T-helper 22 cell (primary cell): Measurements from ENCODE around the gene PRSS57.
"Not testable (repeated sequence)": the region's sequence is repeated elsewhere in the genome, so short reads cannot be mapped to it uniquely, and the experiment has no call there.

Experiments used
- DNase-seq: peaks from one replicate; pipeline ENCODE4 v3.0.0-alpha.2; 2020; ENCODE audit warnings: low read depth

The PRSS57 gene

DNA sequence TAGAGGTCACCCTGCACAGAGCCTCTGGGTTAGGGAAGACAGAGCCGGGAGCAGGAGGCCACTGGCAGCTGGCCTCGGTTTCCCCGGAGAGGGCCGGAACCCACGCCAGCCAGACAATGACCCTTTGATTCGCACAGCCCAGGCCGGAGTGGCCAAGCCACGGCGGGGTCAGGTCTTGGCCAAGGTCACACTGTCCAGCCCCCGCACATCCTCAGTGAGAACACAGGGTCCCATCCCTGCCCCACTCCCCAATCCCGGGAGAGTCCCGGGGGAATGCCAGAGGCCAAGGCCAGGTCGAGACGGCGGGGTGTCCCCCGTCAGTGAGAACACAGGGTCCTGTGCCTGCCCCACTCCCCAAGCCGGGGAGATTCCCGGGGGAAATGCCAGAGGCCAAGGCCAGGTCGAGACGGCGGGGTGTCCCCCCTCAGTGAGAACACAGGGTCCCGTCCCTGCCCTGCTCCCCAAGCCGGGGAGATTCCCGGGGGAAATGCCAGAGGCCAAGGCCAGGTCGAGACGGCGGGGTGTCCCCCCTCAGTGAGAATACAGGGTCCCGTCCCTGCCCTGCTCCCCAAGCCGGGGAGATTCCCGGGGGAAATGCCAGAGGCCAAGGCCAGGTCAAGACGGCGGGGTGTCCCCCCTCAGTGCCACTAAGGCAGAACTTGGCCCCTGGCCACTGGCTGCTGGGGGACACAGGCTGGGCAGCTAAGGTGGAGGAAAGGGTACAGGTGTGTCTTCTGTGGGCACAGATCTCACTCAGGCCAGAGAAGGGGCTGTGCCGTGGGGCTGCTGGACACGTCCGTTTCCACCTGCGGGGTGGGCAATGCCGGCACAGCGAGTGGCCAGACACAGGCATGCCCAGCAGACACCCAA is 20.7 kb downstream of the PRSS57 start:
- DNase-seq = no peak

DNA sequence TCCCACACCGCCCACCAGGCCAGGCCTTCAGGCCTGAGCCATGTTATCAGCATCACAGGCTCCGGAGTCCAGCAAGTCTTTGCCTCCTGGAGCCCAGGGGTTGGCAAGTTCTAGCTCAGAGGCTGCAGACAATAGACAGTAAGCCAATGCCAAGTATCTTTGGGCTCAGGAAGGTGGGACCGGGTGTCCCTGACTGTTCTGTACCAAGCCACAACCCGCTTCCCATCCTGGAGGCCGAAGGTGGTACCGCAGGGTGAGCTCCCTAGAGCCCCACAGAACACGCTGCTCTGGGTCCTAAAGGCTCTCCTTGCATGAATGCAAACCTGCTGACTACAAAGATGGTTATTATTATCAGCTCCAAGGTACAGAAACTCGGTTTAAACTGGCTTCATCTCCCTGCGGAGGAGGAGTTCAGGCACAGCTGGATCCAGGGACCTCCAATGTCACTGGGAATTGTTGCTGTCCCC is 24.6 kb downstream of the PRSS57 start:
- DNase-seq = no peak

DNA sequence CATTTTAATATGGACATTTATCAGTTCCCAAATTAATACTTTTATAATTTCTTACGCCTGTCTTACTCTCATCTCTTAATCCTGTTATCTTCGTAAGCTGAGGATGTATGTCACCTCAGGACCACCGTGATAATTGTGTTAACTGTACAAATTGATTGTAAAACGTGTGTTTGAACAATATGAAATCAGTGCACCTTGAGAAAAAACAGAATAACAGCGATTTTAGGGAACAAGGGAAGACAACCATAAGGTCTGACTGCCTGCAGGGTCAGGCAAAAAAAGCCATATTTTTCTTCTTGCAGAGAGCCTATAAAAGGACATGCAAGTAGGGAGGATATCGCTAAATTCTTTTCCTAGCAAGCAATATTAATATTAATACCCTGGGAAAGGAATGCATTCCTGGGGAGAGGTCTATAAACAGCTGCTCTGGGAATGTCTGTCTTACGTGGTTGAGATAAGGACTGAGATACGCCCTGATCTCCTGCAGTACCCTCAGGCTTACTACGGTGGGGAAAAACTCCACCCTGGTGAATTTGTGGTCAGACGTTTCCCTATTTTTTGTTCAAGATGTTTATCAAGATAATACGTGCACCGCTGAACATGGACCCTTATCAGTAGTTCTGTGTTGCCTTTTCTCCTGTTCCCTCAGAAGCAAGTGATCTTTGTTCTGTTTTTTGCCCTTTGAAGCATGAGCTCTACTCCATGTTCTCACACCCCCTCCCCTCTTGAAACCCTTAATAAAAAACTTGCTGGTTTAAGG is 26.4 kb downstream of the PRSS57 start:
- not testable (repeated sequence) for DNase-seq

DNA sequence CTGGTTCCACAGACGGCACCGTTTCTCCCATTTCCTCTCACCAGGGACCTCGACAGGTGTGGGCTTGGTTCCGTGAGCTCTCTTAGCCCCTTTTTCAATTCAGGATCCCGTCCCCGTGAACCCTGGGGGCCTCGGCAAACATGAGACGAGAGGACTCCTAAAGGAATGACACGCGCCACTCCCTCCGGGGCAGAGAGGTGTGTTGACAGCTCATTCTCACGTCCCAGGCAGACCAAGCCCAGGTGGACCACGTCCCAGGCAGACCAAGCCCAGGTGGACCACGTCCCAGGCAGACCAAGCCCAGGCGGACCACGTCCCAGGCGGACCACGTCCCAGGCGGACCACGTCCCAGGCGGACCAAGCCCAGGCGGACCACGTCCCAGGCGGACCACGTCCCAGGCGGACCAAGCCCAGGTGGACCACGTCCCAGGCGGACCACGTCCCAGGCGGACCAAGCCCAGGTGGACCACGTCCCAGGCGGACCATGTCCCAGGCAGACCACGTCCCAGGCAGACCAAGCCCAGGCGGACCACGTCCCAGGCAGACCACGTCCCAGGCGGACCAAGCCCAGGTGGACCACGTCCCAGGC is 28.2 kb downstream of the PRSS57 start:
- DNase-seq = not testable (repeated sequence)

DNA sequence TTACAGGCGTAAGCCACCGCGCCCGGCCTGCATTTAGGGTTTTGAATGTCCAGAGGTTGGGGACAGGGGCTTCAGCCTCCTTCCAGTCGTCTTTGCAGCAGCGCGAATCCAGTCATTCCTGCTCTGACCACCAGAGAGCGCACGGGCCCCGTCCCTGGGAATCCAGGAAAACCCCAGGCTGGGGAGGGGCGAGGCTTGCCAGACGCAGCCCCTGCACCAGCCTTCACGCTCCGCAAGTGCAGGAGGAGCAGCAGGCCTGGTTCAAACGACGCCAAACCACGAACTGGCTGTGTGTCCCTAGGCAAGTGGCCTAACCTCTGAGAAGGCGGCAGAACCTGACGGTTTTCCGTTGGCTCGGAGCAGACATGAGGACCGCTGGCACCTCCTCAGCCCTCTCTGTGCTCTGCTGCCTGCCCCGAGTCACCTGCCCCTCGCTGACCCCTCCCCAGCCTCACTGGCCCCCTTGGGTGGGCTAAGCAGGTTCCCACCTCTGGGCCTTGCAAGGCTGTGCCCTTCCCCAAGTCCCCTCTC is 30.3 kb downstream of the PRSS57 start:
- peak; percentile 64 for DNase-seq

DNA sequence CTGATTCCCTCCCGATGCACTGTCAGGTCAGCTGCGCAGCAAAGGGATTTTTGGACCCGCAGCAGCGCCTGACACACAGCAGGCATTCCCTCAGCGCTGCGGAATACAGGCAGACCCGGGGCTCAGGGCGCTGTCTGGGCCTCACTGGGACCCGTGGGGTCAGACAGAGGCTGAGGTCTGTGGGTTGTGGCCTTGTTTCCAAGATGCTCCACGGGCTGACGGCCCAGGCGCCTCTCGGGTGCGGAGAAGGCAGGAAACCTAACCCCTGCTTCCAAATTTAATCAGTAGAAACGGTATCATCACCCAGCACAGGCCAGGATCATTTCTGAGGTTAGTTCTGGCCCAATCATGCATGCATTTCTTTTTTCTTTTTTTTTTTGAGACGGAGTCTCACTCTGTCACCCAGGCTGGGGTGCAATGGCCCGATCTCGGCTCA is 31.6 kb downstream of the PRSS57 start:
- no peak for DNase-seq

DNA sequence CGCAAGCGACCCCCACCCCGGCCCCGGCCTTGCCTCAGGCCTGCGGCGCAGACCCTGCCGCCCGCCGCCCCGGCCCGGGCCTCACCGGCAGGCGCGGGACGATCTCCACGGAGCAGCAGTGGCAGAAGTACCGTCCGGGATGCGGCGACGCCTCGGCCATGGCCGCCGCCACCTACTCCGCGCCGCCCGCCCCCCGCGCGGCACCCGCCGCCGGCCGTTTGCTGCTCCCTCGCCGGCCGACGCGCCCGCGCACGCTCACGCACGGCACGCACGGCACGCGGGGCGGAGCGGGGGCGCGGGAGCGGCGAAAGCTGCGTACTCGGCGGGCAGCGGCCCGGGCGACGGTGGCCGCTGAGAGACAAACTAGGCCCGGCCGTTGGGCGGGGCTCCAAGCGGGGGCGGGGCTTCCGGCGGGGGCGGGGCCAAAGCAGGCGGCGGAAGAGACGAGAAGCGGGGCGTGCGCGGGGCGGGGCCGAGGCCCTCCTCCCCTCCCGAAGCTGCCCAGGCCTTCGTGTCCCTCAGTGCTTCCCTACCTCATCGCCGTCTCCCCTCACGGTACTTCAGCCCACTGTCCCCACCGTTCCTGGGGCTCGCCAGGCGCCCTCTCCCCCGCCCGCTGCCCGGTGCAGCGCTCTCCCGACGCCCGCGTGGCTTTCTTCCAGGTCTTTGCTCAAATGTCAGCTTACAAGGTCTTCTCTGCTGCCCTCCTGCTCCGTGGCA is 32.1 kb downstream of the PRSS57 start, which contains the start of gene RNF126:
TSS of gene RNF126 (minus strand) at position 253 of the 720 bp plus-strand sequence. CDS start at position 160, 93 bp downstream.
- DNase-seq = peak; percentile 89

DNA sequence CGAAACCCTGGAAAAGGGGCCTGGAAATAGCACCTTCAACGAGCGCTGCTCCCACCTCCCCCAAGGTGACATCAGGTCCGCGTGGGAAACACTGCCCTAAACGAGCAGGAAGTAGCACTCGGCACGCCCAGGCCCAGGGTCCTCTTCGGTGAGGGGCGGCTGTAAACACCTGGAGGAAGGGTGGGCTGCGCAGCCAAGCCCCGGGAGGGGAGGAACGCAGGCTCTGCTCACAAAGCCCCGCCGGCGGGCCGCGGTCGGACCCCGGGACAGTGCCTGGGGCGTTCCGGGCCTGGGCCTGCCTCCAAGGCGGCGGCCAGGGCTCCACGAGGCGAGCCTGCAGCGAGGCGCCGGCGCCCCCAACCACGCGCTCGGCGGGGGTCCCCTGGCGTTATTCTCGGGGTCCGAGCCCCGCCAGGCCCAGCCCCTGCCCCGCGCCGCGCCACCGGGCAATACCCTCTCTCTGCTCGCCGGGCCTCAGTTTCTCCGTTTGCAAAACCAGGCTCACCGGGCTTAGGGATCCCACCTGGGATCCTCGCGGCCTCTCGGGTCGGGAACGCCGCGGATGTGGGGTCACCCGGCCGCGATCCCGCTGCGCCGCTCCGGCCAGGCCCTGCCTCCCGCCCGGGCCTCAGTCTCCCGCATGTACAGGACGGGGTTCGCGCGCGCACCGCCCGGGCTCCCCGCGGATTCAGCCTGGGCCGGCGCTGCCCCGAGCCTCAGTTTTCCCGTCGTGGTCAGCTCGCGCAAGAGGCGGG is 32.9 kb downstream of the PRSS57 start:
- DNase-seq = peak; percentile 60

DNA sequence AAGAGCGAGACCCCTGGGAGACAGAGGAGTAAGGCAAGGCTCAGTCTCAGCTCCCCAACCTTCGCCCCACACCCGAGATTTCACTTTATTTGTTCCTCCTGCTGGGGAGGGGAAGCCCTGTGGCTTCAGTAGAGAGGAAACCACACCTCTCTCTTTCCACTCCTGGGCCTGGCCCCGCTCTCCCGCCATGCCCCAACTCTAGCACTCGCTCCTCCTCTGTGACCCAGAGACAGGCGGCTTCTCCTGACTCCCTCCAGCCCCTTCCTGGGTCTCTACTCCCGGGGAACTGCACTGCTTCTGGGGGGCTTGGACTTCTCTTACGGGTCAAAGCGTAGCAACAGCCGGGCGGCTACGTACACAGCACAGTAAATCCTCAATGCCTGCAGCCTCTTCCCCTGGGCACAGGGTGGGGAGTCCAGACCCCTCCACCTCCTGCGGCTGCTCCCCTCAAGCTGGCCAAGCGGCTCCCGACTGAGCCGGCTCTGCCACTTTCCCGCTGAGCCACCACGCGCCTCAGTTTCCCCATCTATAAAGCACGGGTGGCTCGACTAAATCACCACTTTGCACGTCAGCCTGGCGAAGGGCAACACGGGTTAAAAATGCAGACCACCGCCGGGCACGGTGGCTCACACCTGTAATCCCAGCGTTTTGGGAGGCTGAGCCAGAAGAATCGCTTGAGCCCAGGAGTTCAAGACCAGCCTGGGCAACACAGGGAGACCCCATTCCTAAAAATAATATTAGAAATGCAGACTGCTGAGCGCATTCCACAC is 33.6 kb downstream of the PRSS57 start:
- DNase-seq = peak; percentile 56

DNA sequence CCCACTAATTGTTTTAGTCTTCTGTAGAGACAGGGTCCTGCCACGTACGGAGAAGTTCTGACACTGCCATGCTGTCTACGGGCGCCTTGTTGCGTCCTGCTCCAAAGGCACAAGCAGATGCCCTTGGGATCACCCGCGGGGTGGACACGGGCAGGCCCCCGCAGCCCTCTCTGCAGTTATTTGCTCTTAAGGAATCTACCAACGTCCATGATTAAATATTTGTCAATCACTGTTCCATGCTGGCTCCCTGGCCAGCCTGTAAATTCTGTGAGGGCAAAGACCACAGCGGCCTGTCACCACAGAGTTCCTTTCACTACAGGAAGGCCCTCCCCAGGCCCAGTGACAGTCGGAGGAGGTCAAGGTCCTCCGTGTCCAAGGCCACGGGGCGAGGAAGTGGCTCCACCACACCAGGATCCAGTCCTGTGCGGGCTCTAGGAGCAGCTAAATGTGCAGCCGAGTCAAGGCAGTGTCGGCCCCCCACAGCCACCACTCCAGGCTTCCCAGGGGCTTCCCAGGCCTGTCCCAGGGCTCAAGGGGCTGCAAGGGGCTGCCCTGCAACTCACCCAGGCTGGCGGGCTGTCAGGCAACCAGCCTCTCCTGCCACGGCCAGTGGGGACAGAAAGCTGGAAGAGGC is 34.3 kb downstream of the PRSS57 start:
- DNase-seq = no peak

DNA sequence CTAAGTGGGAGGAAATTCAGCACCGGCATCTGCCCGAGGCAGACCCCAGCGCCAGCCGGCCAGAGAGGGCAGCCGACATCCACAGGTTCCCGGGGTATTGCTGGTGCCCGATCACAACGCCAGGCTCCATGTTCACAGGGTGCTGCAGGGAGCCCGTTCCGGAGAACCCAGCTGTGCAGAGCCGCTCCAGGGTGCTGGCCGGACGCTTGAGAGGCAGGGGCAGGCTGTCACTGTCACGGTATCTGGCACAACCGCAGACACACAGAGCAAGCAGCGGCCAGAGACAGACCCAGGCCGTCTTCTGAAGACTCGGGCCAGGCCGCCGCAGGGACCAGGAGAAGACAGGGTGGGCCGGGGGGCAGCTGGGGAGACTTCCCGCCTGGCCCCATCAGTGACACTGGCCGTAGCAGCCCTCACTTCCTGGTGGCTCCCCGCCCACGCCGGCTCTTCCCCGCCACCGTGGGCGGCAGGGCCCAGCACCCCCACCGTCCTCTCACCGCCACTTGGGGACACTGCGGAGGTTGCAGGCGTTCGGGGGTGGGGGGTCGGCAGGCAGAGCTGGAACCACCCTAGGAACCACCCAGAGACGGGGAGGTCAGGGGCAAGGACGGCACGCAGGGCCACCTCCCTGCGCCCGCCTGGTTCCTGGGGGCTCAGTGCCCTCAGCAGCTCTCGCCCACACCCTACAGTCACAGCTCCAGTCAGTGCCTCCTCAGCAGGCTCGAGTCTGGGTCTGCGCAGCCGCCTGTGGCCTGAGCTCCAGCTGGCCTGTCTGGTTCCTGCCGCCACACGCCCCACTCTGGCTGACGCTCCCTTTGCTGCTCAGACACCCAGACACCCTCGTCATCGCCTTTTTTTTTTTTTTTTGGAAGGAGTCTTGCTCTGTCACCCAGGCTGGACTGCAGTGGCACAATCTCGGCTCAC is 36.1 kb downstream of the PRSS57 start:
- peak; percentile 70 for DNase-seq

DNA sequence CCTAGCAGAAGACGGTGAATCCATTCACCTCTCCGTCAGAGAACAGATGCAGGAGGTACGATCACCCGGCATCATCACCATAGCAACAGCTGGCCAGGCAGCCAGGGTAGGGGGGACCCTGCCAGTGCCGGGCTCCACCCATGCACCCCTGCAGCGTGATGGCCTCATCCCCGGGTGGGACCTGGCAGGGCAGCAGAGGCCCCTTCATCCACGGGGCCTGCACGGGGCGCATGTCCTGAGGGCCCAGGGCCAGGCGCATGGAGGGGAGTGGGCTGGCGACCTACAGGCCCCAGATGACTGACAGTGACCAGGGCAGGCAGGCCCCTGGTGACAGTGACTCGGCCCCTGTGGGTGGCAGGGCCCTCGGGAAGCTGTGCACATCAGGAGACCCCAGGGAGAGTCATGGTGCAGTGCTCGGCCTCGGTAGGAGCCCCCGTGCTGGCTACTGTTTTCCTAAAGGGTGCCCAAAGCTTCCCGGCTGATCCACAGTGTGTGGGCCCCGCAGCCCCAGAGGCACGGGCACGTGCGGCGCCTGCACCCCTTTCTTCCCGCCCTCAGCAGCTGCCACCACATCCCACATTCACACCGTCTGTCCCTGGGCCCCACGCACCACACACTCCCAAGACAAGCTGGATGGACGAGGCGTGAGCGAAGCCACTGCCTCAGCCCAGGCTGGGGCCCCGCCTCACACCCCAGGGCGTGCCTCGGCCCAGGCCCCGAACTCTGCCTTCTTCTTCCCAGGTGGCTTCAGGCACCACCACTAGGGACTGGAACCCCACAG is 37.0 kb downstream of the PRSS57 start:
- DNase-seq = no peak

DNA sequence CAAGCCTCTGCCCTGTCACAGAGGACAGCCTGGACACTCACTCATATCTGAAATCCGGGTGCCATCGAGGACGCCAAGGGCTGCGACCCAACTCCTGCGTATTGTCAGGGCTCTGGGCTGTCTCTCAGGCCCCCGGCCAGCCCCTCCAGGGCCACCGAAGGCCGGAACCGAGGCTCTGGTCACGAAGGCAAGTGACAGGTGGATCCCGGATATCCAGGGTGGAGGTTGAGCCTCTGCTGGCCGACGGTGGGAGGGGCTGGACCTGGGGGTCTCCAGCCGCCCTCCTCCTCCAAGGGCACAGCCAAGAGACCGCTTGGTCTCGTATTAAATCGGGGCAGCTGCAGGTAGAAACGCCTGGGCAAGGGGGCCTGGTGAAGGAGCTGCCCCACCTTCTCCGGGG is 37.6 kb downstream of the PRSS57 start:
- no peak for DNase-seq

DNA sequence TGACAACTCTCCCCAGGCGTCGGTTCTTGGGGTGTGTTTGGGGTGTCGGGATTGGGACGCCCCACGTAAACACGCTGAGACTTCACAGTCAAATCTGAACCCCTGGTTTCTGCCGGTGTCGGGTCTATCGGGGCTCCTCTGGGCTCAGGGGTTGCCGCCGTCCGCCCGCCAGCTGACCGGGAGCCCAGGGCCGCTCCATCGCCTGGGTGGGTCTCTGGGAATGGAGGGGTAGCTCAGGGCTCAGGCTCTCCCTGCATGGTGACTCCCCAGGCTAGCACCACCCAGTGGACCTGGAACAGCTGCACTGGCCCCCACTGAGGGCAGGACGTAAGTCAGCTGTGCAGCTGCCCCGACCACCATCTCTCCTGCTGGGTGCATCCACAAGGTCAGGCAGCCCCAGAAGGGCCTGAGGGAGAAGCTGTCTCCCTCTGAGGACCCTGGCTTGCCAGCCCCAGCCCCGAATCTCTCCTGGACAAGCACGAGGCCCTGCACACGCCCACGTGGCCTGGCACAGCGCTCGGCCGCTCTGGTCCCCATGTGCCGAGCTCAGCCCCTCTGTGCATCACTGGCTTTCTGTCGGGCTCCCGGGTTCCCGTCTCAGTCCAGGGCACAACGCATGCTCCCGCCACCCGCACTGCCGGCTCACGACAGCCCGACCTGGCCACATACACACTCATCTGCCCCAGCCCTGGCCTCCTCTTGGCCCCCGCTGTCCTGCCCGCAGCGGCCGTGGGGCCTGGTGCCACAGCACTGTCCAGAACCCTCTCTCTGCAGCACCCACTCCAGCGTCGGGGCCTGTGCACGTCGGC is 38.3 kb downstream of the PRSS57 start:
- no peak for DNase-seq

DNA sequence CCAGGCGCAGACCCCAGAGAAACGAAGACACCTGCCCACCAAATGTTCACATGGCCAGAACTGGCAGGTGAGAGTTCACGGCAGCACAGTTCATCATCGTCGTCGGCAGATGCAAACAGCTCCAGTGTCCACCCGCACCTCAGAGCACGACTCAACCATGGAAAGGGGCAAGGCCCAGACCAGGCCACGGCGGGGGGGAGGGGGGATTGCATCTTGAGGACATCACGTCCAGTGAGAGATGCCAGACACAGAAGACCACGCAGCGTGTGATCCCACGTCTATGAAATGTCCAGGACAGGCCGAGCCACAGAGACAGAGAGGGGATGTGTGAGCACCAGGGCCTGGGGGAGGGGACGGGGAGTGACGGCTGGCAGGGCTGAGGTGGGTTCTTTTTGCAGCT is 39.6 kb downstream of the PRSS57 start:
- DNase-seq = no peak

DNA sequence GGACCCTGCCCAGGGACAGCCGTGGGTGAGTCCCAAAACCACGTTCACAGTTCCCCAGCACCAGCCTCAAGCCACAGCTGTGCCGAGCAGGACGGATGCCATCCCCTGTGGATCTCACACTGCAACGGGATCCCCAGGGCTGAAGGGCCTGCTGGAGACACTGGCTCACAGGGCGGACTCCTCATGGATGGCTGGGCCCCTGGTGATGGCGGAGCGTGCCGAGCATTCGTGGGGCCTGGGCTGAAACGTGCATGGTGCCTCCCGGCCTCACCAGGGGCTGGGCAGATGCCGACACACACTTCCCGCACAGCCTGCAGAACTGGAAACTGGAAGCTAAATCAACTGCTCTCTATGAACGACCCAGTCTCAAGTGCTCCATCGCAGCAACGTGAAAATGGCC is 41.8 kb downstream of the PRSS57 start:
- no peak for DNase-seq
